HG03103 (cell line): Measurements from ENCODE around the gene RALBP1.
"Not testable (repeated sequence)": the region's sequence is repeated elsewhere in the genome, so short reads cannot be mapped to it uniquely, and the experiment has no call there.

Experiments
- ATAC-seq: cut with Tn5 transposase; IDR thresholded peaks from one replicate; pipeline ENCODE4 v1.9.1; 2021; ENCODE audit warnings: low read depth; ENCODE audit not compliant: unreplicated experiment

RALBP1 gene

DNA sequence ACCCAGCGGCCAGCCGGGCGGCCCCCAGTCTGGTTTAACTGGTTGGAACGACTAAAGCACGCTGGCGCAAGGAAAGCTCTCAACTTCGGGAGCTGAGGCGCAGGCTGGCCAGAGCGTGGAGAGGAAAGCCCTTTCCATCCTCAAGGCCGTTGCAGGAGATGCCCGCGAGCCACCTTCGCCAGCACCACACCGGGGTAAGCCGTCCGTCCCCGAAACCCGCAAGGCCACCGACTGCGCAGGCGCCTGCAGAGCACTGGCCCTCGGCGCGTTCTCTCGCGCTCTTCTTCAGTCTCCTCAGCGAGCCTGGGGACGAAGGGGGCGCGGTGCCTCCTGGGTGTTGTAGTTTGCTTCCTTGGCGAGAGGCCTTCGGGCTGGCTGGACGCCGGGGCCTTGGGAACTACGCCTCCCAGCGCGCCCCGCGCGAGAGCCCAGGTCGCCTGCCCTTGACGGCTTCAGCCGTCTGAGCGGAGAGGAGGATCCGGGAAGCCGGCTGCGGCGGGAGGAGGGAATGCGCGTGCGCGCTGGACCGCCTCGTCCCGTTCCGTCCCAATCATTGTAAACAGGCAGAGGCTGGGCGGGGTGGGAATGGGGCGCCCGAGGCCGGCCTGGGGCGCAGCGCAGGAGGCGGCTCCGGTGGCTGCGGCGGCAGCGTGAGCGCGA is at the start of gene RALBP1:
RALBP1 (plus strand) TSS at position 531 of the 660 bp plus-strand sequence. CDS start 37,533 bp downstream, outside the sequence.
- peak; percentile 89 for ATAC-seq

DNA sequence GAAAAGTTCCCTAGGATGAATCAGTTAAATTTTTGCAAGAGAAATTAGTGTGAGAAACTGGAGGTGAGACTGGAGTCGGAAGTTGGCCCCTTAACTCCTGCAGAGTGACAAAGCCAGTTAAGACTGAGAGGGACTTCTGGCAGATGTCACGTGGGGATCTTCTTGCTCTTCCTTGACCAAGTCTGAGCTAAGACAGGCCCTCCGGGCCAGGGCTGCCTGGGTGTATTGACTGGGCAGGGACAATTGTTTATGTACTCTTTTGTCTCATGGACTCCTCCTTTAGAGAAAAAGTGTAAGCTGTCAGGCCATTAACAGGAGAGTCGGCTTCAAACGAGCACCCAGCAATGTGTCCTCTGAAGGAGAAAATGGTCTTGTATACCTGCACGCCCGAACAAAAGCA is 48.6 kb upstream of the RALBP1 start:
- no peak for ATAC-seq

- no peak for ATAC-seq
Observed at GRCh38 chr18:9428301-9428706, 47.0 kb upstream of the RALBP1 start.

DNA sequence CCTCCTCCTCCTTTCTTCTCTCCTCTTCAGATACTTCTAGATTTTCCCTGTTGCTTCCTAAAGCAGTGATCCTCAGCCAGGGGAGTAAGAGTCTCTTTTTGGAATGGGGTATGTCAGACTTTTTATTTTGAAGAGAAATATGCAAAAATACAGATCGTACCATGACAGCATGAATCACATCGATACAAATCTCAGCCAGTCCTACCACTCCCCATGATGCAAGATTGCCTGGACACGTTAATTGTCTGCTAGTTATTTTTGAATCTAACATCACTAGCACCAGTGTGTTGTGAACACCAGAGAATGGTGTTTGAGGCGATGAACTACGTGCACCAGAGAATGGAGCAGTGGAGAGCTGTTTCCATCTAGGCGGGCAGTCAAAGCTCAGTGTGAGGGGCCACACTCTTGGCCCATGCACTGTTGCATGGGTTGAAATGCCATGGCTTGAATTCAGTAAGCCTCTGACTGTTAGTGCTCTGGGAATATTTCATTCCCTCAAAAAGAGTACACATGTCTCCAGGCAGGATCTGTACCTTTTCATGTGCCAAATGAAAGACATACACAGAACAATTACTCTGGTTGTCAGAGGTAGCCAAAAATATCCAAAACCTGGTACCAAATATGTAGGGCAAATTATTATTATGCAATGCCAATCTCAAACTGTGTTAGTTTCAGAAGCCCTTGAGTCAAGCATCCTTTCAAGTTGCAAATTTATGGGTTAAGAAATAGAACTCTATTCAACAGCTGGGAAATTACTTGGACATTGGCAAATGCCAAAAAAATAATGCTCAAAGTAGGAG is 46.3 kb upstream of the RALBP1 start:
- no peak for ATAC-seq

GRCh38 chr18:9429662-9429993 is 45.7 kb upstream of the RALBP1 start:
- ATAC-seq, result no peak

- not testable (repeated sequence) for ATAC-seq
Observed at GRCh38 chr18:9430315-9430714, 45.0 kb upstream of the RALBP1 start.

DNA sequence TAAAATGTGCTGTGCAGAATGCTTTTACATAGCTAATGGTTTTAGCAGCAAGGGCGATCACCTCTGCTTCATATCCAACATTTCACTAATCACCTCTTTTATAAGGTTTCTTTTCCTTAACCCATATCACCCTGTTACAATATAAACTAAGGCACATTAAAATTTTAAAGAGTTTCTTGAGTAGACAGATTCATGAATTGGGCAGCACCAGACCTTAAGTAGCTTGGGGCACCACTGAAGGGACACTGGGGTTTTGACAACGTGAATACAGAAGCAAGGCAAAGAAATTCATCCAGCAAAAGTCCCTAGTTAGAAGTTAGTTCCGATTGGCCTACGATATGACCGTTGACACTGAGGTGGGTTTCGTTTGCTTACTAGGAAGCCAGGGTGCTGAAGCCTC is 44.0 kb upstream of the RALBP1 start:
- ATAC-seq, result no peak

- ATAC-seq, result not testable (repeated sequence)
Observed at GRCh38 chr18:9433122-9433521, 42.2 kb upstream of the RALBP1 start.

DNA sequence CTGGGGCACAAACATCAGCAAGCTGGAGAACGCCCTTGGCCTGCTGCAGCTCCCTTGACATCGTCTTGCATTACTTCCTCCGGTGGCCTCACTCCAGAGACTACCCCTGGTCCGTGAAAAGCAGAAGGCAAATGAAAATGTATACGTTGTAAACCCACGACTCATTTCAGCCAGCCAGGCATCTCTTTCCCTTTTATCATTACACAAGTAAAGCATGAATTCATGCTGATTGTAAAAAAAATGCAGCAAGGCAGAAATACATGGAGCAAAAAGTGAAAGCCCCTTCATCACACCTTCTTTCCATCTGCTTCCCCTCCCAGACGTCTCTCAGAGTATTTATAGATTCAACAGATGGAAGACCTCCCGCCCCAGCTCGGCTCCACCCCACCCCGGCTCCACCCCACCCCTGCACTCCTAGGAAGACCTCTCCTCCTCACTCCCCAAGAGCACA is 41.6 kb upstream of the RALBP1 start:
- no peak for ATAC-seq

DNA sequence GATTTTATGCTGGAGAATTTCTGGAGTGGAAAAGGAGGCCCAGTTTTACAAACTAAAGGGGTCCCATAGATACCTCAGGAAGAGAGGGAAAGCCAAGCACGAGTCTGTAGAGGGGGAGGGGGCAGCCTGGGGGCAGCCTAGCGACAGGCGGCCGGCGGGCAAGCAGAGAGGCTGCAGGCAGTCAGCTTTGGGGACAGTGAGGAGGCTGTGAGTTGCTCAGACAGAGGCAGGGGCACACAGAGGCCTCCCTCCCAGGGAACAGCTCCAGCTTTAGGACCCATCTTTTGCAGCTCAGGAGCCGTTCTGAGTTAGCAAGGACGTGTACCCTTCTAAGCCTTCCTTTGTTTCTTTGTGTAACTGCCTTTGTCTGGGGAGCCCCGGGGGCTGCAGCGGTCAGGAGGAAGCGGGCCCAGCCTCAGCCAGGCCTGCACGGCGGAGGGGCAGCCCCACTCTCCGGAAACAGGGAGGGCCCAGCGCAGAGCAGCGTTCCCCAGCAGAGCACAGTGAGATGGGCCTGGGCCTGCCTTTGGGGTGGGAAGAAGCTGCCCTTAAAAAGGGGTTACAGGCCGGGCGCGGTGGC is 41.1 kb upstream of the RALBP1 start:
- ATAC-seq, result no peak

DNA sequence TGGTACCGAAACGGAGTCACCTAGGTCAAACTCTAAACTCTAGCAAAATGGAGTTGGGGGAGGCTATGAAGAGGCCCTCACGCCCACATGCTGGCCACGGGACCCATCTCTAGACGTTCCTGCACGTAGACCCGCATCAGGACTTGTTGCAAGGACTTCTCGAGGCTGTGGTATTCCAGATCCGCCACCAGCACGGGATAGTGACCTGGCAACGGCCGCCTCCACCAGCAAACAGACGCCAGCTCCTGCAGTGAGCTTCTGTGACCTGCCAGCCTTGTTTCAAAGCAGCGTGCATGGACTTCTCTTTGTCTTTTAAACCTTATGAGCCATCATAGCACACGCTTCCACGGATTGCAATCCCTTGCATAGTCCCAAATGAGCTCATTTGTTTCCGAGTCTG is 40.3 kb upstream of the RALBP1 start:
- ATAC-seq, result no peak

- ATAC-seq, result no peak
Observed at GRCh38 chr18:9436206-9436929, 38.9 kb upstream of the RALBP1 start.

GRCh38 chr18:9437021-9437437 is 38.3 kb upstream of the RALBP1 start:
- ATAC-seq, result no peak

DNA sequence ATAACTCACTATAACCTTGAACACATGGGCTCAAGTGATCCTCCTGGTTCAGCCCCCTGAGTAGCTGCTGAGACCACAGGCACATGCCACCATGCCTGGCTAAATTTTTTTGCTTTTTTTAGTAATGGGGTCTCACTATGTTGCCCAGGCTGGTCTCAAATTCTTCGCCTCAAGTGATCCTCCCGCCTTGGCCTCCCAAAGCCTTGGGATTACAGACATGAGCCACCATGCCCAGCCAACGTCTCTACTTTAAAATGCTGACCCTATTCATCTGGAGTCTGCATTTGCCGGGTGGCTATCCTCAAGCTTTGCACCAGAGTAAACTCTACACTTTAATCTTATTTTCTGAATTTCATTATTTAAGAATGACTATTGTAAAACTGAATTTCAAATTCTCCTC is 37.6 kb upstream of the RALBP1 start:
- ATAC-seq, result no peak

DNA sequence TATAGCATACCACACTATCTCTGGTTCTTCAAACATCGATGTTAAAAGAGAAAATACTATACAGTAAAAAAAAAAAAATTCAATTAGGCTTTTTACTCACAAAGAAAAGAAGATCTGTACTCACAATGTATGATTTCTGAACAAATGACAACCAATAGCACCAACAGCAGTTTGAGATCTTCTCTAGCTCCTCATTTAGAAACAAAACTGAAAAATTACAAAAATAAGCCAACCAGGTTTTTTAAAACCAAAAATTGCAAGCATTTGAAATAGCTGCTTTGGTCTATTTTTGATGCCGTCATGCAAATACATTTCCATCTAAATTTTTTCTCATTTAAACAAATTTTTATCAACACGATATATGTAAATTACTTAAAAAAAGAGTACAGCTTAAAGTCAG is 34.3 kb upstream of the RALBP1 start:
- ATAC-seq, result no peak

DNA sequence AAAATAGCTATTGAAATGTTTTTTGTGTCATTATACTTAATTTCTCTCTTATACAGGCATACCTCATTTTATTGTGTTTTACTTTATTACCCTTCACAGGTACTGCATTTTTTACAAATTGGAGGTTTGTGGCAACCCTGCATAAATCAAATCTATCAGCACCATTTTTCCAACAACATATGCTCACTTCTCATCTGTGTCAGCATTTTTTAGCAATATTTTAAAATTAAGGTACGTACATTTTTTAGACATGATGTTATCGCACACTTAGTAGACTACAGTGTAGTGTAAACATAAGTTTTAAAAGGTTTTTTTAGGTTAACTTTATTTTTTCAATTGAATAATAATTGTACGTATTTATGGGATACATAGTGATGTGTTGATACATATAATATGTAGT is 30.8 kb upstream of the RALBP1 start:
- no peak for ATAC-seq

DNA sequence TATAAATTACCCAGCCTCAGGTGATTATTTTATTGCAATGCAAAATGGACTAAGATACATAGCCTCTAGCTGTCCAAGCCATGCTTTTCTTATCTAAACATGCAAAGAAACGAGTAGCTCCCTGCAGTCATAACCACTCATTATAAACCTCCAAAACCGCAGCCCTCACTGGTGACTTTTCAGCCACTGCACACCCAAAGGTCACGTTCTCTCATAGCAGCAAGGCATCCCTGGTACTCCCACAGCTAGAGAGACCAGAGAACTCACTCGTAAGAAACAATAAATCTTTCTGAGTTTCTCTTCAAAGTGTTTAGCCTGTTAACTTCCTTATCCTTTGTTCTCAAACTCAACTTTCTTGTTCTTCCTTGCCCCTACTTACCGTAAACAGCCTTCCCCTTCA is 28.5 kb upstream of the RALBP1 start:
- ATAC-seq, result no peak

DNA sequence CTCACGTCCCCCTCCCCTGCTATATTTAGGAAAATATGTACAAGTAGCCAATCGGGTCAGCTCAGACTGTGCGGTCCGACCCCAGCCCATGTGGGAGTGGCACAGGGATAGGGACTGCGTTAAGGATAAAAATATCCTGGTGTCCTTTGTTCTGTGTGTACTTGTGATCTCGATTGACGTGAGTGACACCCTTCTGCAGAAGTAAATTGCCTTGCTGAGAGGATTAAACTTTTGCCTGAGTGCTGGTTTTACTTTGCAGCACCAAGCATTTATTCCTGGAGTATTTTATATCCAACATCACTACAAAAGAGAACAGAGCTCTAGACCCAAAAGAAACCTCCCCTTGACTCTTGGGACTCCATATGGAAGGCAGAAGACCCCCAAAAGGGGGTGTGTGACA is 28.0 kb upstream of the RALBP1 start:
- no peak for ATAC-seq

DNA sequence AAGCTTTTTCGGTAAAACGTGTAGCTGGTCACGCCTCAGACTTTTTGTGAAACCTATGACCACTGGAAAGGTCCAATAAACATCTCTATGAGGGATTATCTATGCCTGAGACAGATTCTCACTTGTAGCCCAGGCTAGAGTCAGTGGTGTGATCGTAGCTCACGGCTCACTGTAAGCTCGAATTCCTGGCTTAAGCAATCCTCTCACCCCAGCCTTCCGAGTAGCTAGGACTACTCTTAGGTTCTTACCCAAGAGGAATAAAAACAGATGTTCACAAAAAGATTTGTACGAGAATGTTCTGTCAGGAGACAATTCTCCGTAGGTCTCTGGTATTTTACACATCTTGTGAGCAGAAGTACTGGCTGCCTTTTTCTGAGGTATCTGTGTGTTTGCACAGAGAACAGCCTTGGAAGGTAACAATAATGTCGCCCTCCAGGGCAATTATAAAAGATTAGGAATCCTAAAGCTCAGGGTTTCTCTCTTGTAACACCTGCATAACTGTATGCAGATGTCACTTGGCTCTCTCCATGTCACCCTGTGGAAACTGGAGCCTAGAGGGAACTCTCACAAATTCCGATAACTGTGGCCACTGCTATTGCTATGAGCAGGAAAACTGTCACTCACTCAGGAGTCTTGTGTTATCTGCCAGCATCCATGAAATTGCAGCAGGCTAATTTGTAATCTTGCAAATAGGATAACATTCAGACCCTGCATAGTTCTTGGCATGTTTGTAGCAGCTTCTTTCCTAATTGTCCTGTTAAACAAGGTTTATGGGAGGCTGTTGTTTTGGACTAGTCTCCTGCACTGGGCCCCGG is 25.5 kb upstream of the RALBP1 start:
- no peak for ATAC-seq

- ATAC-seq, result not testable (repeated sequence)
Observed at GRCh38 chr18:9450920-9451319, 24.4 kb upstream of the RALBP1 start.
